Measurements from ENCODE around the gene HIP1. TPM values are rescaled to one million over a fixed set of nuclear protein-coding genes. Genes with fewer than 3 reads are reported as not detected.
"Not testable (repeated sequence)": the region's sequence is repeated elsewhere in the genome, so short reads cannot be mapped to it uniquely, and the experiment has no call there.

HIP1 gene
- total RNA-seq, 1 donor from 2014 or later = 12.5 TPM

GRCh38 chr7:75537731-75538130 is 201.0 kb downstream of the HIP1 start:
- Histone ChIP-seq H3K4me3 (ENCODE audit: low read length in 3 of 3) (no peak overlapping the region), H3K27me3 (ENCODE audit: control insufficient read depth in 3 of 3, insufficient read depth in 3 of 3, low read length in 3 of 3) (no peaks in the 10 kb centered on the region), H3K9me3 (ENCODE audit: control insufficient read depth in 3 of 3, low read length in 3 of 3) (no peaks in the 10 kb centered on the region), H3K9ac (ENCODE audit: low read depth in 1 of 3, low read length in 3 of 3) (no peak overlapping the region), H3K36me3 (ENCODE audit: control insufficient read depth in 3 of 3, insufficient read depth in 3 of 3, low read length in 3 of 3) (peaks cover 13 to 39% (median 14%) of the 10 kb centered on the region in 3 donors), H3K27ac (ENCODE audit: low read depth, low read length) (no peak overlapping the region), H3K4me1 (ENCODE audit: control insufficient read depth in 3 of 3, insufficient read depth in 3 of 3, low read length in 3 of 3) (no peaks in the 10 kb centered on the region)

- H3K4me1 ChIP-seq (ENCODE audit: control insufficient read depth in 3 of 3, insufficient read depth in 3 of 3, low read length in 3 of 3) = no peaks in the 10 kb centered on the region
- no peaks in the 10 kb centered on the region for H3K9me3 ChIP-seq (ENCODE audit: control insufficient read depth in 3 of 3, low read length in 3 of 3)
- no peak overlapping the region for H3K27ac ChIP-seq (ENCODE audit: low read depth, low read length)
- no peak overlapping the region for H3K4me3 ChIP-seq (ENCODE audit: low read length in 3 of 3)
- peaks cover 11 to 38% (median 14%) of the 10 kb centered on the region in 3 donors for H3K36me3 ChIP-seq (ENCODE audit: control insufficient read depth in 3 of 3, insufficient read depth in 3 of 3, low read length in 3 of 3)
- no peak overlapping the region for H3K9ac ChIP-seq (ENCODE audit: low read depth in 1 of 3, low read length in 3 of 3)
- no peaks in the 10 kb centered on the region for H3K27me3 ChIP-seq (ENCODE audit: control insufficient read depth in 3 of 3, insufficient read depth in 3 of 3, low read length in 3 of 3)
Measured at GRCh38 chr7:75536940-75537538, 201.7 kb downstream of the HIP1 start.

GRCh38 chr7:75536491-75536890 is 202.2 kb downstream of the HIP1 start:
- H3K4me3 ChIP-seq (ENCODE audit: low read length in 3 of 3) = no peak overlapping the region
- no peaks in the 10 kb centered on the region for H3K27me3 ChIP-seq (ENCODE audit: control insufficient read depth in 3 of 3, insufficient read depth in 3 of 3, low read length in 3 of 3)
- H3K27ac ChIP-seq (ENCODE audit: low read depth, low read length) = no peak overlapping the region
- H3K36me3 ChIP-seq (ENCODE audit: control insufficient read depth in 3 of 3, insufficient read depth in 3 of 3, low read length in 3 of 3) = peaks cover 11 to 33% (median 14%) of the 10 kb centered on the region in 3 donors
- no peaks in the 10 kb centered on the region for H3K9me3 ChIP-seq (ENCODE audit: control insufficient read depth in 3 of 3, low read length in 3 of 3)
- peaks cover under 1 to 4% (median 3%) of the 10 kb centered on the region in 3 donors for H3K4me1 ChIP-seq (ENCODE audit: control insufficient read depth in 3 of 3, insufficient read depth in 3 of 3, low read length in 3 of 3)
- no peak overlapping the region for H3K9ac ChIP-seq (ENCODE audit: low read depth in 1 of 3, low read length in 3 of 3)

GRCh38 chr7:75534727-75535307 is 203.9 kb downstream of the HIP1 start:
- H3K4me1 ChIP-seq (ENCODE audit: control insufficient read depth in 3 of 3, insufficient read depth in 3 of 3, low read length in 3 of 3) = peaks cover 2 to 8% (median 5%) of the 10 kb centered on the region in 3 donors
- peaks cover 11 to 30% (median 14%) of the 10 kb centered on the region in 3 donors for H3K36me3 ChIP-seq (ENCODE audit: control insufficient read depth in 3 of 3, insufficient read depth in 3 of 3, low read length in 3 of 3)
- H3K9ac ChIP-seq (ENCODE audit: low read depth in 1 of 3, low read length in 3 of 3) = no peak overlapping the region
- no peaks in the 10 kb centered on the region for H3K9me3 ChIP-seq (ENCODE audit: control insufficient read depth in 3 of 3, low read length in 3 of 3)
- no peak overlapping the region for H3K4me3 ChIP-seq (ENCODE audit: low read length in 3 of 3)
- no peak overlapping the region for H3K27ac ChIP-seq (ENCODE audit: low read depth, low read length)
- no peaks in the 10 kb centered on the region for H3K27me3 ChIP-seq (ENCODE audit: control insufficient read depth in 3 of 3, insufficient read depth in 3 of 3, low read length in 3 of 3)

- Histone ChIP-seq H3K27me3 (ENCODE audit: control insufficient read depth in 3 of 3, insufficient read depth in 3 of 3, low read length in 3 of 3) (no peaks in the 10 kb centered on the region), H3K36me3 (ENCODE audit: control insufficient read depth in 3 of 3, insufficient read depth in 3 of 3, low read length in 3 of 3) (peaks cover 10 to 24% (median 11%) of the 10 kb centered on the region in 3 donors), H3K27ac (ENCODE audit: low read depth, low read length) (no peak overlapping the region), H3K4me1 (ENCODE audit: control insufficient read depth in 3 of 3, insufficient read depth in 3 of 3, low read length in 3 of 3) (peaks cover 2 to 8% (median 5%) of the 10 kb centered on the region in 3 donors), H3K9ac (ENCODE audit: low read depth in 1 of 3, low read length in 3 of 3) (no peak overlapping the region), H3K4me3 (ENCODE audit: low read length in 3 of 3) (no peak overlapping the region), H3K9me3 (ENCODE audit: control insufficient read depth in 3 of 3, low read length in 3 of 3) (no peaks in the 10 kb centered on the region)
Measured at GRCh38 chr7:75533926-75534325, 204.8 kb downstream of the HIP1 start.

GRCh38 chr7:75532639-75533038 is 206.1 kb downstream of the HIP1 start:
- no peaks in the 10 kb centered on the region for H3K9me3 ChIP-seq (ENCODE audit: control insufficient read depth in 3 of 3, low read length in 3 of 3)
- H3K9ac ChIP-seq (ENCODE audit: low read depth in 1 of 3, low read length in 3 of 3) = no peak overlapping the region
- H3K4me3 ChIP-seq (ENCODE audit: low read length in 3 of 3) = no peak overlapping the region
- H3K36me3 ChIP-seq (ENCODE audit: control insufficient read depth in 3 of 3, insufficient read depth in 3 of 3, low read length in 3 of 3) = peaks cover 5 to 15% (median 8%) of the 10 kb centered on the region in 3 donors
- H3K4me1 ChIP-seq (ENCODE audit: control insufficient read depth in 3 of 3, insufficient read depth in 3 of 3, low read length in 3 of 3) = peaks cover 2 to 10% (median 5%) of the 10 kb centered on the region in 3 donors
- H3K27ac ChIP-seq (ENCODE audit: low read depth, low read length) = no peak overlapping the region
- H3K27me3 ChIP-seq (ENCODE audit: control insufficient read depth in 3 of 3, insufficient read depth in 3 of 3, low read length in 3 of 3) = no peaks in the 10 kb centered on the region

- Histone ChIP-seq H3K27me3 (ENCODE audit: control insufficient read depth in 3 of 3, insufficient read depth in 3 of 3, low read length in 3 of 3) (no peaks in the 10 kb centered on the region), H3K4me3 (ENCODE audit: low read length in 3 of 3) (peak overlapping the region in 1 of 3 donors; percentile 29), H3K9me3 (ENCODE audit: control insufficient read depth in 3 of 3, low read length in 3 of 3) (no peaks in the 10 kb centered on the region), H3K36me3 (ENCODE audit: control insufficient read depth in 3 of 3, insufficient read depth in 3 of 3, low read length in 3 of 3) (peaks cover 0 to 5% (median 0%) of the 10 kb centered on the region in 3 donors), H3K4me1 (ENCODE audit: control insufficient read depth in 3 of 3, insufficient read depth in 3 of 3, low read length in 3 of 3) (peaks cover 10 to 20% (median 14%) of the 10 kb centered on the region in 3 donors), H3K9ac (ENCODE audit: low read depth in 1 of 3, low read length in 3 of 3) (peak overlapping the region in 1 of 3 donors; percentile 54), H3K27ac (ENCODE audit: low read depth, low read length) (peak overlapping the region; percentile 63)
Measured at GRCh38 chr7:75531359-75531821, 207.4 kb downstream of the HIP1 start.

- H3K27ac ChIP-seq (ENCODE audit: low read depth, low read length) = peak overlapping the region; percentile 83
- H3K9ac ChIP-seq (ENCODE audit: low read depth in 1 of 3, low read length in 3 of 3) = peak overlapping the region; percentile 79 to 89 (median 87)
- not testable (repeated sequence) for H3K27me3 ChIP-seq (ENCODE audit: control insufficient read depth in 3 of 3, insufficient read depth in 3 of 3, low read length in 3 of 3); H3K9me3 ChIP-seq (ENCODE audit: control insufficient read depth in 3 of 3, low read length in 3 of 3)
- peaks cover 15 to 24% (median 22%) of the 10 kb centered on the region in 3 donors for H3K4me1 ChIP-seq (ENCODE audit: control insufficient read depth in 3 of 3, insufficient read depth in 3 of 3, low read length in 3 of 3)
- peaks cover 6 to 14% (median 10%) of the 10 kb centered on the region in 3 donors for H3K36me3 ChIP-seq (ENCODE audit: control insufficient read depth in 3 of 3, insufficient read depth in 3 of 3, low read length in 3 of 3)
- peak overlapping the region; percentile 87 to 88 (median 87) for H3K4me3 ChIP-seq (ENCODE audit: low read length in 3 of 3)
Measured at GRCh38 chr7:75527224-75527722, 211.5 kb downstream of the HIP1 start.

GRCh38 chr7:75521727-75522126 is 217.0 kb downstream of the HIP1 start:
- peaks cover 8 to 11% (median 9%) of the 10 kb centered on the region in 3 donors for H3K4me1 ChIP-seq (ENCODE audit: control insufficient read depth in 3 of 3, insufficient read depth in 3 of 3, low read length in 3 of 3)
- H3K4me3 ChIP-seq (ENCODE audit: low read length in 3 of 3); H3K27ac ChIP-seq (ENCODE audit: low read depth, low read length); H3K27me3 ChIP-seq (ENCODE audit: control insufficient read depth in 3 of 3, insufficient read depth in 3 of 3, low read length in 3 of 3); H3K9ac ChIP-seq (ENCODE audit: low read depth in 1 of 3, low read length in 3 of 3); H3K9me3 ChIP-seq (ENCODE audit: control insufficient read depth in 3 of 3, low read length in 3 of 3): not testable (repeated sequence)
- peaks cover 6 to 14% (median 10%) of the 10 kb centered on the region in 3 donors for H3K36me3 ChIP-seq (ENCODE audit: control insufficient read depth in 3 of 3, insufficient read depth in 3 of 3, low read length in 3 of 3)

- H3K9ac ChIP-seq (ENCODE audit: low read depth in 1 of 3, low read length in 3 of 3); H3K4me1 ChIP-seq (ENCODE audit: control insufficient read depth in 3 of 3, insufficient read depth in 3 of 3, low read length in 3 of 3); H3K27me3 ChIP-seq (ENCODE audit: control insufficient read depth in 3 of 3, insufficient read depth in 3 of 3, low read length in 3 of 3); H3K9me3 ChIP-seq (ENCODE audit: control insufficient read depth in 3 of 3, low read length in 3 of 3); H3K27ac ChIP-seq (ENCODE audit: low read depth, low read length); H3K36me3 ChIP-seq (ENCODE audit: control insufficient read depth in 3 of 3, insufficient read depth in 3 of 3, low read length in 3 of 3); H3K4me3 ChIP-seq (ENCODE audit: low read length in 3 of 3): not testable (repeated sequence)
Measured at GRCh38 chr7:75518842-75519241, 219.9 kb downstream of the HIP1 start.

All from skeletal muscle tissue (tissue), 4 donors.